ENCODE measurements around the gene TNS3.

DNA sequence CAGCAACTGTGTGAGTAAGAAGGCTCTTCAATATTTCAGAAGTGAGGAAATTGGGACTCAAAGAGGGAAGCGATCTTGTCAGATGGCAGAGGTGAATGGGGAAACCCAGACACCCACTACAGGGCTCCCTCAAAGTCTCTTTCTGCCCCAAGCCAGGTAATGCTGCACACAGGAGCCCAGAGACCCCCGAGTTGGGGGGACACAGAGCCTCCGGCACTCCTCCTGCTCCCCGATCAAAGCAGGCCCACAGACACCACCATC lies 139.4 kb downstream of the TNS3 start:
- no peak for TF ChIP-seq POLR2A (IDR thresholded peaks at IDR 0.05; ENCODE audit: extremely low read depth, insufficient read length)
- TF ChIP-seq, protein P1, sequence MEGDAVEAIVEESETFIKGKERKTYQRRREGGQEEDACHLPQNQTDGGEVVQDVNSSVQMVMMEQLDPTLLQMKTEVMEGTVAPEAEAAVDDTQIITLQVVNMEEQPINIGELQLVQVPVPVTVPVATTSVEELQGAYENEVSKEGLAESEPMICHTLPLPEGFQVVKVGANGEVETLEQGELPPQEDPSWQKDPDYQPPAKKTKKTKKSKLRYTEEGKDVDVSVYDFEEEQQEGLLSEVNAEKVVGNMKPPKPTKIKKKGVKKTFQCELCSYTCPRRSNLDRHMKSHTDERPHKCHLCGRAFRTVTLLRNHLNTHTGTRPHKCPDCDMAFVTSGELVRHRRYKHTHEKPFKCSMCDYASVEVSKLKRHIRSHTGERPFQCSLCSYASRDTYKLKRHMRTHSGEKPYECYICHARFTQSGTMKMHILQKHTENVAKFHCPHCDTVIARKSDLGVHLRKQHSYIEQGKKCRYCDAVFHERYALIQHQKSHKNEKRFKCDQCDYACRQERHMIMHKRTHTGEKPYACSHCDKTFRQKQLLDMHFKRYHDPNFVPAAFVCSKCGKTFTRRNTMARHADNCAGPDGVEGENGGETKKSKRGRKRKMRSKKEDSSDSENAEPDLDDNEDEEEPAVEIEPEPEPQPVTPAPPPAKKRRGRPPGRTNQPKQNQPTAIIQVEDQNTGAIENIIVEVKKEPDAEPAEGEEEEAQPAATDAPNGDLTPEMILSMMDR (IDR thresholded peaks at IDR 0.05; ENCODE audit: low read depth, low read length) = no peak
- TF ChIP-seq, protein P2, sequence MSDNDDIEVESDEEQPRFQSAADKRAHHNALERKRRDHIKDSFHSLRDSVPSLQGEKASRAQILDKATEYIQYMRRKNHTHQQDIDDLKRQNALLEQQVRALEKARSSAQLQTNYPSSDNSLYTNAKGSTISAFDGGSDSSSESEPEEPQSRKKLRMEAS (IDR thresholded peaks at IDR 0.05; ENCODE audit: low read depth, low read length) = no peak
